ENCODE measurements around the gene PGRMC2. TPM values are rescaled to one million over a fixed set of nuclear protein-coding genes. Genes with fewer than 3 reads are reported as not detected.

PGRMC2 gene
- total RNA-seq, 4 donors from 2014 or later, result 57.3 to 74.3 (median 59.4) TPM

- Histone ChIP-seq H3K4me1 (peaks cover 0 to 13% (median 5%) of the 10 kb centered on the region in 4 donors), H3K36me3 (peaks cover 0 to 5% (median 0%) of the 10 kb centered on the region in 4 donors), H3K27ac (replicated peaks in 1 of 4) (no peak overlapping the region), H3K4me3 (no peak overlapping the region), H3K9me3 (no peaks in the 10 kb centered on the region), H3K27me3 (no peaks in the 10 kb centered on the region)
- intact Hi-C loops (cut with DNase I), result no loop called here
- 96% methylated on average over 2 of the region's 2 CpGs for WGBS
- TF ChIP-seq POLR2A (IDR thresholded peaks at IDR 0.05; ENCODE audit: low read depth), result no peak
- no peak for TF ChIP-seq EP300 (IDR thresholded peaks at IDR 0.05)
- no peak for TF ChIP-seq CTCF (IDR thresholded peaks at IDR 0.05)
- no peak for TF ChIP-seq POLR2AphosphoS5 (IDR thresholded peaks at IDR 0.05)
- DNase-seq (ENCODE audit: extremely low spot score), result no peak
These were observed 7.6 kb upstream of the PGRMC2 start for GRCh38 chr4:128295255-128295654.

- H3K4me3 ChIP-seq, result no peak overlapping the region
- peaks cover 0 to 5% (median under 1%) of the 10 kb centered on the region in 4 donors for H3K4me1 ChIP-seq
- H3K27me3 ChIP-seq, result no peaks in the 10 kb centered on the region
- no peaks in the 10 kb centered on the region for H3K9me3 ChIP-seq
- 81% methylated on average over 3 of the region's 3 CpGs for WGBS
- no peaks in the 10 kb centered on the region for H3K36me3 ChIP-seq
- no peak for DNase-seq (ENCODE audit: extremely low spot score)
- no peak for TF ChIP-seq CTCF (IDR thresholded peaks at IDR 0.05)
- TF ChIP-seq POLR2A (IDR thresholded peaks at IDR 0.05; ENCODE audit: low read depth), result no peak
- TF ChIP-seq POLR2AphosphoS5 (IDR thresholded peaks at IDR 0.05), result no peak
- TF ChIP-seq EP300 (IDR thresholded peaks at IDR 0.05), result no peak
- H3K27ac ChIP-seq (replicated peaks in 1 of 4), result no peak overlapping the region
- intact Hi-C loops (cut with DNase I), result no loop called here
These were observed 6.9 kb upstream of the PGRMC2 start for GRCh38 chr4:128294464-128294863.

- H3K4me1 ChIP-seq, result peaks cover 6 to 8% (median 7%) of the 10 kb centered on the region in 4 donors
- H3K27me3 ChIP-seq, result no peaks in the 10 kb centered on the region
- no peak overlapping the region for H3K4me3 ChIP-seq
- intact Hi-C loops (cut with DNase I), result no loop called here
- no peak for DNase-seq (ENCODE audit: extremely low spot score)
- TF ChIP-seq CTCF (IDR thresholded peaks at IDR 0.05), result no peak
- no peak for TF ChIP-seq POLR2AphosphoS5 (IDR thresholded peaks at IDR 0.05)
- no peak for TF ChIP-seq EP300 (IDR thresholded peaks at IDR 0.05)
- TF ChIP-seq POLR2A (IDR thresholded peaks at IDR 0.05; ENCODE audit: low read depth), result no peak
- 73% methylated on average over 2 of the region's 2 CpGs for WGBS
- no peaks in the 10 kb centered on the region for H3K9me3 ChIP-seq
- H3K27ac ChIP-seq (replicated peaks in 1 of 4), result no peak overlapping the region
- no peaks in the 10 kb centered on the region for H3K36me3 ChIP-seq
These were observed 4.7 kb upstream of the PGRMC2 start for GRCh38 chr4:128292349-128292748.

GRCh38 chr4:128291096-128291495 lies 3.5 kb upstream of the PGRMC2 start:
- H3K36me3 ChIP-seq, result no peaks in the 10 kb centered on the region
- H3K27ac ChIP-seq (replicated peaks in 1 of 4), result no peak overlapping the region
- intact Hi-C loops (cut with DNase I), result no loop called here
- no peaks in the 10 kb centered on the region for H3K27me3 ChIP-seq
- 88% methylated on average over 2 of the region's 2 CpGs for WGBS
- no peak overlapping the region for H3K4me3 ChIP-seq
- no peak for DNase-seq (ENCODE audit: extremely low spot score)
- no peaks in the 10 kb centered on the region for H3K9me3 ChIP-seq
- TF ChIP-seq POLR2A (IDR thresholded peaks at IDR 0.05; ENCODE audit: low read depth), result no peak
- no peak for TF ChIP-seq EP300 (IDR thresholded peaks at IDR 0.05)
- no peak for TF ChIP-seq POLR2AphosphoS5 (IDR thresholded peaks at IDR 0.05)
- no peak for TF ChIP-seq CTCF (IDR thresholded peaks at IDR 0.05)
- H3K4me1 ChIP-seq, result peaks cover 8 to 11% (median 9%) of the 10 kb centered on the region in 4 donors

- H3K9me3 ChIP-seq, result no peaks in the 10 kb centered on the region
- TF ChIP-seq CTCF (IDR thresholded peaks at IDR 0.05), result no peak
- TF ChIP-seq POLR2A (IDR thresholded peaks at IDR 0.05; ENCODE audit: low read depth), result no peak
- no peak for TF ChIP-seq EP300 (IDR thresholded peaks at IDR 0.05)
- no peak for TF ChIP-seq POLR2AphosphoS5 (IDR thresholded peaks at IDR 0.05)
- H3K4me1 ChIP-seq, result peaks cover 9 to 17% (median 13%) of the 10 kb centered on the region in 4 donors
- DNase-seq (ENCODE audit: extremely low spot score), result no peak
- no peak overlapping the region for H3K27ac ChIP-seq (replicated peaks in 1 of 4)
- WGBS, result 94% methylated on average over 3 of the region's 3 CpGs
- intact Hi-C loops (cut with DNase I), result no loop called here
- no peaks in the 10 kb centered on the region for H3K27me3 ChIP-seq
- no peak overlapping the region for H3K4me3 ChIP-seq
- no peaks in the 10 kb centered on the region for H3K36me3 ChIP-seq
These were observed 2.9 kb upstream of the PGRMC2 start for GRCh38 chr4:128290526-128290925.
